Natural killer cell (primary cell): ENCODE data around the gene IBTK. TPM values are rescaled to one million over a fixed set of nuclear protein-coding genes. Genes with fewer than 3 reads are reported as not detected.

Experiments
- ATAC-seq, 3 donors: fragments of 150-1000 bp in 2 of 3; fragments of 200-7000 bp in 1 of 3; cut with Tn5 transposase; 1 replicate in 1 of 3; 2 replicates in 2 of 3; pipeline ENCODE4 v1.10.0; 2021; ENCODE audit warnings: mild to moderate bottlenecking in 2 of 3, moderate library complexity in 2 of 3
- DNase-seq, 2 donors: peaks; one replicate each; pipeline versions ENCODE4 v3.0.0 to v3.0.0-alpha.2; 2013 to 2021; ENCODE audit warnings: mixed read lengths in 1 of 2
- H3K27ac ChIP-seq: one replicate; pipeline ENCODE4 v1.5.1; 2013; ENCODE audit warnings: mild to moderate bottlenecking, low read length
- H3K27me3 ChIP-seq: one replicate; pipeline ENCODE4 v1.6.1; 2013; ENCODE audit warnings: low read length; ENCODE audit not compliant: control insufficient read depth, insufficient read depth
- H3K36me3 ChIP-seq: one replicate; pipeline ENCODE4 v1.6.1; 2013; ENCODE audit warnings: low read length; ENCODE audit not compliant: control insufficient read depth, insufficient read depth
- H3K4me1 ChIP-seq: one replicate; pipeline ENCODE4 v1.6.1; 2013; ENCODE audit warnings: low read length; ENCODE audit not compliant: control insufficient read depth, insufficient read depth
- H3K4me3 ChIP-seq: one replicate; pipeline ENCODE4 v1.5.1; 2013; ENCODE audit warnings: low read length
- H3K9me3 ChIP-seq: one replicate; pipeline ENCODE4 v1.6.1; 2013; ENCODE audit warnings: low read length; ENCODE audit not compliant: control insufficient read depth, insufficient read depth
- H3K27ac Mint-ChIP-seq, 2 donors: one replicate each; pipeline ENCODE4 v1.8.0; 2022; ENCODE audit warnings: mild to moderate bottlenecking in 2 of 2, mixed read lengths in 2 of 2, moderate library complexity in 1 of 2
- H3K27me3 Mint-ChIP-seq, 2 donors: one replicate each; pipeline ENCODE4 v1.8.0; 2022; ENCODE audit warnings: low read depth in 2 of 2, mixed read lengths in 2 of 2
- H3K36me3 Mint-ChIP-seq: one replicate; pipeline ENCODE4 v1.8.0; 2022; ENCODE audit warnings: mixed read lengths
- H3K4me1 Mint-ChIP-seq, 2 donors: one replicate each; pipeline ENCODE4 v1.8.0; 2022; ENCODE audit warnings: mixed read lengths in 2 of 2
- H3K4me3 Mint-ChIP-seq: one replicate; pipeline ENCODE4 v1.8.0; 2022; ENCODE audit warnings: mild to moderate bottlenecking, moderate library complexity, mixed read lengths
- H3K9me3 Mint-ChIP-seq, 2 donors: one replicate each; pipeline ENCODE4 v1.8.0; 2022; ENCODE audit warnings: mixed read lengths in 2 of 2
- WGBS: methylation state at CpG from one replicate; pipeline ENCODE4 v1.1.7; 2013; ENCODE audit warnings: missing lambda C conversion rate; ENCODE audit not compliant: insufficient coverage; 5-methylcytosine and 5-hydroxymethylcytosine counted together
- intact Hi-C: fragments of 100-400 bp; cut with micrococcal nuclease; formaldehyde crosslinking; loops from one replicate; pipeline ENCODE4 v1.14.2; 2022
- total RNA-seq, 4 donors: library from RNA; stranded (reverse); fragments of 120-200 nt in 1 of 4; gene quantifications; one replicate each; pipeline versions ENCODE4 v1.2.3 to v1.2.4, GENCODE V29; 2013 to 2022
- TF ChIP-seq, protein P1 (sequence below): fragments of 200-600 bp; IDR thresholded peaks from one replicate; pipeline ENCODE4 v1.8.0; 2022; ENCODE audit warnings: antibody characterized with exemption

Gene IBTK
- total RNA-seq, 3 donors from 2014 or later (not counting 1 experiment from before 2014, with no cell fraction given): 18.3 to 23.5 (median 22.2) TPM

DNA sequence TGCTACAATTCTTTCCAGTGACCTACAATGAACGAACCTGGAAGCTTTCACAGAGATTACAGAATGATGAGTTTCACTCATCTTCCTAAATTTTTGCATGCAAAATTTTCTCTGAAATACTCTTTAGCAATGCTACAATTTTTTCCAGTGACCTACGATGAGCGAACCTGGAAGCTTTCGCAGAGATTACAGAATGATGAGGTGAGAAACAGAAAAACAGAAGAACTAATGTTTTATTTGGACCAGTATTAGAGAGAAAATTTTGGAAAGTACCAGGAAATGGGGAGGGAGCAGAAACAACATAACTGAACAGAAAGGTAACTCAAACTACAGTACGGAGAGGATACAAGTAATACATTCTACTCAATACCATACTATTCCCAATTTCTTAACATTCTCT, 75.0 kb downstream of the IBTK start:
- no peak for ATAC-seq
- TF ChIP-seq, protein P1, sequence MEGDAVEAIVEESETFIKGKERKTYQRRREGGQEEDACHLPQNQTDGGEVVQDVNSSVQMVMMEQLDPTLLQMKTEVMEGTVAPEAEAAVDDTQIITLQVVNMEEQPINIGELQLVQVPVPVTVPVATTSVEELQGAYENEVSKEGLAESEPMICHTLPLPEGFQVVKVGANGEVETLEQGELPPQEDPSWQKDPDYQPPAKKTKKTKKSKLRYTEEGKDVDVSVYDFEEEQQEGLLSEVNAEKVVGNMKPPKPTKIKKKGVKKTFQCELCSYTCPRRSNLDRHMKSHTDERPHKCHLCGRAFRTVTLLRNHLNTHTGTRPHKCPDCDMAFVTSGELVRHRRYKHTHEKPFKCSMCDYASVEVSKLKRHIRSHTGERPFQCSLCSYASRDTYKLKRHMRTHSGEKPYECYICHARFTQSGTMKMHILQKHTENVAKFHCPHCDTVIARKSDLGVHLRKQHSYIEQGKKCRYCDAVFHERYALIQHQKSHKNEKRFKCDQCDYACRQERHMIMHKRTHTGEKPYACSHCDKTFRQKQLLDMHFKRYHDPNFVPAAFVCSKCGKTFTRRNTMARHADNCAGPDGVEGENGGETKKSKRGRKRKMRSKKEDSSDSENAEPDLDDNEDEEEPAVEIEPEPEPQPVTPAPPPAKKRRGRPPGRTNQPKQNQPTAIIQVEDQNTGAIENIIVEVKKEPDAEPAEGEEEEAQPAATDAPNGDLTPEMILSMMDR: no peak

DNA sequence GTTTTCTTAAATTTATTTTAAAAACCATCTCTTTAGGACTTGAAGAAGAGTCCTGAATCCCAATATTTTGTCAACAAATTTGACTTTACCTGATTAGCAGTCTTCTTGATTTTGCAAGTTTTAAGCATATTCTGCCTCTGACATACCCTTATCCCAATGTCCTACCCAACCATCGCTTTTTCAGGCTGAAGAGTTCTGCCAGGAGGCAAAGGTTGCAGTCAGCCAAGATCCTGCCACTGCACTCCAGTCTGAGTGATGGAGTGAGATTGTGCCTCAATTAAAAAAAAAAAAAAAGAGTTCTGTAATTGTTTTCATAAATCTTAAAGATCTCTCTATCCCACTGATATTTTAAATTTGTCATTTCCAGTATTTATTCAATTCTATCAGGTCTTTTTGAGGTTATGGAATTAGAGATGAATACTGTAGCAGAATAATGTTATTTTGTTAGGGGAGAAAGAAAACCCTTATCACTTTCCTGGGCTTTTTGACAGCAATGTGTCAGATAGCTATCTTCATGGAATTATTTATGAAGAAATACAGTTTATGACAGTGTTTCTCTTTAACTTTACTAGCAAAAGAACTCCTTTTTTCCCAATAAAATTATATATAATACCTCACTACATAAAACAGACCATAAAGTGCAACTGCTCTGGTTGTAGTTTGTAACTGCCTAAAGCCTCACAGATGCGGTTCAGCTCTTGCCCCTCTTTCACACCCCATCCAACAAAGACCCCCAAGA, 78.2 kb downstream of the IBTK start:
- TF ChIP-seq, protein P1: no peak
- H3K27ac Mint-ChIP-seq: no peak overlapping the region
- ATAC-seq (no peak), DNase-seq (no peak)
- no peaks in the 10 kb centered on the region for H3K27me3 Mint-ChIP-seq
- H3K9me3 Mint-ChIP-seq: no peaks in the 10 kb centered on the region
- intact Hi-C loops: no loop called here
- Histone ChIP-seq H3K4me3 (no peak overlapping the region), H3K4me1 (no peaks in the 10 kb centered on the region), H3K27me3 (no peaks in the 10 kb centered on the region), H3K9me3 (no peaks in the 10 kb centered on the region), H3K36me3 (peaks cover 32% of the 10 kb centered on the region), H3K27ac (no peak overlapping the region)
- no peaks in the 10 kb centered on the region for H3K4me1 Mint-ChIP-seq
- H3K4me3 Mint-ChIP-seq: no peak overlapping the region
- peaks cover 13% of the 10 kb centered on the region for H3K36me3 Mint-ChIP-seq
- WGBS: 100% methylated on average over 2 of the region's 2 CpGs

More for the DNA sequence above, 75.0 kb downstream of the IBTK start:
- Histone ChIP-seq H3K27ac (no peak overlapping the region), H3K27me3 (no peaks in the 10 kb centered on the region), H3K4me3 (no peak overlapping the region), H3K9me3 (no peaks in the 10 kb centered on the region), H3K36me3 (peaks cover 32% of the 10 kb centered on the region), H3K4me1 (no peaks in the 10 kb centered on the region)
- Mint-ChIP-seq H3K36me3 (peaks cover 13% of the 10 kb centered on the region), H3K4me3 (no peak overlapping the region), H3K27me3 (no peaks in the 10 kb centered on the region), H3K9me3 (no peaks in the 10 kb centered on the region), H3K27ac (no peak overlapping the region), H3K4me1 (no peaks in the 10 kb centered on the region)
- WGBS: 98% methylated on average over 4 of the region's 5 CpGs
- intact Hi-C loops: no loop called here
- DNase-seq: no peak

DNA sequence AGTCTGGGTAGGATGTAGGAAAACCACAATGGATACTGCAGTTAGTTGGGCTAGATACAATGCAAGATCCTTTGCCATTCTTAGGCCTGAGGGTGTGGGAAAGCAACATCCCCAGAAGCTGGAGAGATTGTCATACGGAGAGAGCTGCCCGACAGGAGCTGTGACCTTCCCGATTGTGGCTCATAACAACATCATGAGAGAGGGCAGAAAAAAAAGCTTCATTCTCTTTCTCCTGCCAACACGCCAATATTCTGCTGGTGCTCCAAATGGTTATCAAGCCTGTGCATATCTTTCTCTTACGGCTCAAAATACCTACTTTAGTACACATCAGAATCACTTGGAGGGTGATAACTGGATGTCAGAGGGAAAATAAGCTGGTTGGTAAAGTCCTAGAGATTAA, 81.1 kb downstream of the IBTK start:
- H3K27me3 ChIP-seq: no peaks in the 10 kb centered on the region
- Mint-ChIP-seq H3K27me3 (no peaks in the 10 kb centered on the region), H3K9me3 (no peaks in the 10 kb centered on the region), H3K4me1 (no peaks in the 10 kb centered on the region), H3K36me3 (peaks cover 1% of the 10 kb centered on the region), H3K4me3 (no peak overlapping the region), H3K27ac (no peak overlapping the region)
- TF ChIP-seq, protein P1: no peak
- intact Hi-C loops: no loop called here
- H3K27ac ChIP-seq: no peak overlapping the region
- no peak for ATAC-seq
- no peak overlapping the region for H3K4me3 ChIP-seq
- 100% methylated on average over 4 of the region's 5 CpGs for WGBS
- peaks cover 14% of the 10 kb centered on the region for H3K36me3 ChIP-seq
- no peak for DNase-seq
- no peaks in the 10 kb centered on the region for H3K4me1 ChIP-seq
- H3K9me3 ChIP-seq: no peaks in the 10 kb centered on the region
